HG02623 (cell line): ENCODE measurements around the gene PAXX.

Source experiments
- ATAC-seq: cut with Tn5 transposase; IDR thresholded peaks from one replicate; pipeline ENCODE4 v1.9.1; 2021; ENCODE audit warnings: moderate library complexity; ENCODE audit not compliant: unreplicated experiment

Gene PAXX

GRCh38 chr9:136952876-136953770, 39.1 kb upstream of the PAXX start:
- no peak for ATAC-seq

- no peak for ATAC-seq
These were observed 38.4 kb upstream of the PAXX start for GRCh38 chr9:136953771-136954269.

GRCh38 chr9:136954270-136955083, 37.7 kb upstream of the PAXX start:
- ATAC-seq = no peak

GRCh38 chr9:136955202-136955942, 36.9 kb upstream of the PAXX start:
- no peak for ATAC-seq

- ATAC-seq = no peak
These were observed 36.3 kb upstream of the PAXX start for GRCh38 chr9:136955943-136956335.

- no peak for ATAC-seq
These were observed 35.6 kb upstream of the PAXX start for GRCh38 chr9:136956604-136957003.

GRCh38 chr9:136957461-136957860, 34.8 kb upstream of the PAXX start:
- ATAC-seq = no peak

- ATAC-seq = no peak
These were observed 34.3 kb upstream of the PAXX start for GRCh38 chr9:136957901-136958300.

- ATAC-seq = no peak
These were observed 33.7 kb upstream of the PAXX start for GRCh38 chr9:136958473-136958872.

- no peak for ATAC-seq
These were observed 33.0 kb upstream of the PAXX start for GRCh38 chr9:136958898-136959850.

GRCh38 chr9:136960212-136960937, 31.8 kb upstream of the PAXX start:
- ATAC-seq = no peak

GRCh38 chr9:136960938-136961275, 31.3 kb upstream of the PAXX start:
- ATAC-seq = no peak

- no peak for ATAC-seq
These were observed 30.8 kb upstream of the PAXX start for GRCh38 chr9:136961279-136962065.

GRCh38 chr9:136962163-136962562, 30.1 kb upstream of the PAXX start:
- ATAC-seq = no peak

GRCh38 chr9:136962701-136963248, 29.4 kb upstream of the PAXX start:
- no peak for ATAC-seq

- no peak for ATAC-seq
These were observed 28.9 kb upstream of the PAXX start for GRCh38 chr9:136963341-136963740.

GRCh38 chr9:136963751-136964150, 28.5 kb upstream of the PAXX start:
- ATAC-seq = no peak

GRCh38 chr9:136964171-136964689, 28.0 kb upstream of the PAXX start:
- ATAC-seq = no peak
